Prostate gland (tissue), 2 donors: ENCODE data around the gene GAK.

ENCODE experiments used
- CTCF ChIP-seq, 4 experiments: fragments of 200-600 bp in 2 of 4; fragments of 450-650 bp in 2 of 4; sonication (generic) in 2 of 4; IDR thresholded peaks; 1 replicate in 3 of 4; 2 replicates in 1 of 4; pipeline ENCODE4 v1.5.1; 2016 to 2019; ENCODE audit warnings: antibody characterized with exemption in 4 of 4, mild to moderate bottlenecking in 2 of 4, moderate library complexity in 2 of 4
- POLR2A ChIP-seq: fragments of 450-650 bp; IDR thresholded peaks from one replicate; pipeline ENCODE4 v1.6.1; 2016; ENCODE audit warnings: antibody characterized with exemption, mild to moderate bottlenecking
- POLR2AphosphoS5 ChIP-seq: sonication (generic); formaldehyde crosslinking; IDR thresholded peaks from one replicate; pipeline ENCODE4 v1.6.1; 2017; ENCODE audit warnings: antibody characterized with exemption

GRCh38 chr4:801436-802124 is 130.5 kb downstream of the GAK start:
- no peak for TF ChIP-seq CTCF (IDR thresholded peaks at IDR 0.05)
- no peak for TF ChIP-seq POLR2A
- TF ChIP-seq POLR2AphosphoS5, result no peak
